Cerebellar nuclear complex (tissue), 1 donor: ENCODE data around the gene DIP2B.

Experiments used
- DNase-seq, 2 experiments: peaks; one replicate each; lab custom pipeline; 2025; lab: John Stamatoyannopoulos, UW

DIP2B gene

GRCh38 chr12:50613463-50613862 is 108.7 kb downstream of the DIP2B start:
- no peak for DNase-seq

- no peak for DNase-seq
These were observed 109.5 kb downstream of the DIP2B start for GRCh38 chr12:50614167-50614759.

GRCh38 chr12:50615145-50615906 is 110.5 kb downstream of the DIP2B start:
- no peak for DNase-seq

GRCh38 chr12:50615907-50616296 is 111.1 kb downstream of the DIP2B start:
- DNase-seq: no peak

GRCh38 chr12:50617657-50618056 is 112.9 kb downstream of the DIP2B start:
- no peak for DNase-seq

- DNase-seq: no peak
These were observed 114.3 kb downstream of the DIP2B start for GRCh38 chr12:50618864-50619609.

GRCh38 chr12:50619610-50619958 is 114.8 kb downstream of the DIP2B start:
- DNase-seq: no peak

- DNase-seq: no peak
These were observed 115.6 kb downstream of the DIP2B start for GRCh38 chr12:50620109-50620977.

- no peak for DNase-seq
These were observed 116.2 kb downstream of the DIP2B start for GRCh38 chr12:50620978-50621360.

GRCh38 chr12:50621399-50622300 is 116.9 kb downstream of the DIP2B start:
- DNase-seq: no peak

- DNase-seq: no peak
These were observed 120.5 kb downstream of the DIP2B start for GRCh38 chr12:50625029-50625925.

GRCh38 chr12:50626026-50626425 is 121.2 kb downstream of the DIP2B start:
- DNase-seq: no peak

- DNase-seq: no peak
These were observed 122.7 kb downstream of the DIP2B start for GRCh38 chr12:50627491-50627890.

- DNase-seq: no peak
These were observed 123.6 kb downstream of the DIP2B start for GRCh38 chr12:50628394-50628793.

GRCh38 chr12:50633955-50634354 is 129.2 kb downstream of the DIP2B start:
- no peak for DNase-seq

- DNase-seq: no peak
These were observed 129.6 kb downstream of the DIP2B start for GRCh38 chr12:50634379-50634778.

- no peak for DNase-seq
These were observed 130.6 kb downstream of the DIP2B start for GRCh38 chr12:50635364-50635763.

- no peak for DNase-seq
These were observed 131.1 kb downstream of the DIP2B start for GRCh38 chr12:50635857-50636256.

- DNase-seq: peak in 1 of 2 experiments; percentile 51
These were observed 131.7 kb downstream of the DIP2B start for GRCh38 chr12:50636505-50636904.

GRCh38 chr12:50637870-50638481 is 133.2 kb downstream of the DIP2B start:
- DNase-seq: peak in 1 of 2 experiments; percentile 37
